HepG2 (cell line): ENCODE data around the gene PKMYT1. TPM values are rescaled to one million over a fixed set of nuclear protein-coding genes. Genes with fewer than 3 reads are reported as not detected.

Source experiments
- AHR ChIP-seq: IDR thresholded peaks from 2 replicates; pipeline ENCODE4 v1.6.1; 2018; ENCODE audit warnings: missing genetic modification reagents, missing compliant biosample characterization
- BHLHE40 ChIP-seq: IDR thresholded peaks from 2 replicates; pipeline ENCODE4 v1.6.1; 2011; ENCODE audit warnings: low read length, improper control_type of control experiment
- FOSL2 ChIP-seq: sonication (generic); formaldehyde crosslinking; IDR thresholded peaks from 2 replicates; pipeline ENCODE4 v1.4.0; 2020; ENCODE audit warnings: missing genetic modification reagents
- HNRNPLL ChIP-seq: fragments of 200-400 bp; formaldehyde crosslinking; IDR thresholded peaks from 2 replicates; pipeline ENCODE4 v1.6.1; 2017; ENCODE audit warnings: mild to moderate bottlenecking, low read depth, low read length; ENCODE audit not compliant: poor library complexity, severe bottlenecking
- MIER3 ChIP-seq: IDR thresholded peaks from 2 replicates; pipeline ENCODE4 v1.6.1; 2016; ENCODE audit warnings: missing compliant biosample characterization, borderline replicate concordance
- MLLT10 ChIP-seq: sonication (generic); formaldehyde crosslinking; IDR thresholded peaks from 2 replicates; pipeline ENCODE4 v1.4.0; 2020; ENCODE audit warnings: missing genetic modification reagents
- MTF2 ChIP-seq: sonication (generic); formaldehyde crosslinking; IDR thresholded peaks from 2 replicates; pipeline ENCODE4 v1.5.0; 2020; ENCODE audit warnings: missing genetic modification reagents, borderline replicate concordance
- SAP130 ChIP-seq: IDR thresholded peaks from 2 replicates; pipeline ENCODE4 v1.6.1; 2016; ENCODE audit warnings: low read depth
- THAP7 ChIP-seq: sonication (generic); formaldehyde crosslinking; IDR thresholded peaks from 2 replicates; pipeline ENCODE4 v1.8.1; 2023; ENCODE audit warnings: mild to moderate bottlenecking, missing genetic modification reagents
- ZFP36L2 ChIP-seq: sonication (generic); formaldehyde crosslinking; IDR thresholded peaks from 2 replicates; pipeline ENCODE4 v1.4.0; 2020; ENCODE audit warnings: missing genetic modification reagents
- ZGPAT ChIP-seq: IDR thresholded peaks from 2 replicates; pipeline ENCODE4 v1.6.1; 2016; ENCODE audit warnings: mild to moderate bottlenecking
- ZNF10 ChIP-seq: sonication (generic); formaldehyde crosslinking; IDR thresholded peaks from 2 replicates; pipeline ENCODE4 v1.4.0; 2020; ENCODE audit warnings: mild to moderate bottlenecking, low read depth, missing genetic modification reagents, borderline replicate concordance
- ZNF180 ChIP-seq: sonication (generic); formaldehyde crosslinking; IDR thresholded peaks from 2 replicates; pipeline ENCODE4 v1.4.0; 2020; ENCODE audit warnings: low read depth, missing genetic modification reagents, borderline replicate concordance
- ZNF292 ChIP-seq: sonication (generic); formaldehyde crosslinking; IDR thresholded peaks from 2 replicates; pipeline ENCODE4 v1.8.1; 2022; ENCODE audit warnings: mild to moderate bottlenecking, low read depth, missing genetic modification reagents, borderline replicate concordance
- ZNF609 ChIP-seq: sonication (generic); formaldehyde crosslinking; IDR thresholded peaks from 2 replicates; pipeline ENCODE4 v1.4.0; 2020; ENCODE audit warnings: mild to moderate bottlenecking, missing genetic modification reagents, borderline replicate concordance
- ZNF724P ChIP-seq: sonication (generic); formaldehyde crosslinking; IDR thresholded peaks from 2 replicates; pipeline ENCODE4 v1.8.0; 2022; ENCODE audit warnings: missing genetic modification reagents, borderline replicate concordance
- ZNF747 ChIP-seq: sonication (generic); formaldehyde crosslinking; IDR thresholded peaks from 2 replicates; pipeline ENCODE4 v1.8.1; 2023; ENCODE audit warnings: missing genetic modification reagents, mild to moderate bottlenecking, borderline replicate concordance
- ZNF777 ChIP-seq: sonication (generic); formaldehyde crosslinking; IDR thresholded peaks from 2 replicates; pipeline ENCODE4 v1.4.0; 2020; ENCODE audit warnings: missing genetic modification reagents
- polyA plus RNA-seq, 8 experiments: library from polyadenylated mRNA; depleted of rRNA in 3 of 8; stranded (reverse) in 7 of 8; unstranded in 1 of 8; fragments of >200 nt; fragmentation: Illumina TruSeq in 4 of 8; extraction: Trizol in 4 of 8; gene quantifications; 2 replicates each; pipeline versions ENCODE4 v1.2.1 to v1.2.3, GENCODE V29; 2011 to 2016; ENCODE audit warnings: low read depth in 4 of 8, missing spikeins in 1 of 8, mixed read lengths in 1 of 8; ENCODE audit not compliant: insufficient read depth in 1 of 8
- total RNA-seq, 5 experiments: library from RNA; depleted of rRNA; stranded (reverse); fragments of >200 nt; fragmentation: Illumina TruSeq; extraction: Trizol; gene quantifications; 2 replicates each; pipeline ENCODE4 v1.2.3, GENCODE V29; 2016; ENCODE audit warnings: low read depth in 1 of 5
- TF ChIP-seq, protein P1 (sequence below): sonication (generic); formaldehyde crosslinking; IDR thresholded peaks from 2 replicates; pipeline ENCODE4 v1.4.0; 2020; ENCODE audit warnings: missing genetic modification reagents
- TF ChIP-seq, protein P2 (sequence below): sonication (generic); formaldehyde crosslinking; IDR thresholded peaks from 2 replicates; pipeline ENCODE4 v1.4.0; 2020; ENCODE audit warnings: mild to moderate bottlenecking, missing genetic modification reagents

The PKMYT1 gene
- total and polyA plus RNA-seq, 2 of the 13 experiments (the other 11 are each of a cell fraction or from before 2014, with no cell fraction given), result 7.0 to 27.8 TPM

GRCh38 chr16:3027983-3028715 lies 47.9 kb upstream of the PKMYT1 start (continued):
- TF ChIP-seq ZNF609 (CRISPR knock-in tag) (peak; percentile 38; the same call in 1 of the 2 replicates), ZNF777 (CRISPR knock-in tag) (peak; percentile 49; the same call in 1 of the 2 replicates), ZNF724P (CRISPR knock-in tag) (peak; percentile 30; the same call in 1 of the 2 replicates), BHLHE40 (peak; percentile 61), ZNF747 (CRISPR knock-in tag) (no peak; the same call in 1 of the 2 replicates), MLLT10 (CRISPR knock-in tag) (no peak), FOSL2 (peak; percentile 51; the same call in 1 of the 2 replicates), ZNF10 (CRISPR knock-in tag) (no peak), MIER3 (CRISPR knock-in tag) (peak; percentile 26; the same call in 1 of the 2 replicates), MTF2 (CRISPR knock-in tag) (no peak), THAP7 (CRISPR knock-in tag) (0 out of 2 replicates have a peak, but pooled peaks have one; percentile 28), HNRNPLL (peak; percentile 55), SAP130 (CRISPR knock-in tag) (peak; percentile 78), ZGPAT (peak; percentile 56; the same call in 1 of the 2 replicates), ZFP36L2 (CRISPR knock-in tag) (no peak), ZNF180 (CRISPR knock-in tag) (no peak), ZNF292 (CRISPR knock-in tag) (0 out of 2 replicates have a peak, but pooled peaks have one; percentile 25), AHR (no peak)
- TF ChIP-seq, protein P1, sequence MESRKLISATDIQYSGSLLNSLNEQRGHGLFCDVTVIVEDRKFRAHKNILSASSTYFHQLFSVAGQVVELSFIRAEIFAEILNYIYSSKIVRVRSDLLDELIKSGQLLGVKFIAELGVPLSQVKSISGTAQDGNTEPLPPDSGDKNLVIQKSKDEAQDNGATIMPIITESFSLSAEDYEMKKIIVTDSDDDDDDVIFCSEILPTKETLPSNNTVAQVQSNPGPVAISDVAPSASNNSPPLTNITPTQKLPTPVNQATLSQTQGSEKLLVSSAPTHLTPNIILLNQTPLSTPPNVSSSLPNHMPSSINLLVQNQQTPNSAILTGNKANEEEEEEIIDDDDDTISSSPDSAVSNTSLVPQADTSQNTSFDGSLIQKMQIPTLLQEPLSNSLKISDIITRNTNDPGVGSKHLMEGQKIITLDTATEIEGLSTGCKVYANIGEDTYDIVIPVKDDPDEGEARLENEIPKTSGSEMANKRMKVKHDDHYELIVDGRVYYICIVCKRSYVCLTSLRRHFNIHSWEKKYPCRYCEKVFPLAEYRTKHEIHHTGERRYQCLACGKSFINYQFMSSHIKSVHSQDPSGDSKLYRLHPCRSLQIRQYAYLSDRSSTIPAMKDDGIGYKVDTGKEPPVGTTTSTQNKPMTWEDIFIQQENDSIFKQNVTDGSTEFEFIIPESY (CRISPR knock-in tag), result peak; percentile 36; the same call in 1 of the 2 replicates
- TF ChIP-seq, protein P2, sequence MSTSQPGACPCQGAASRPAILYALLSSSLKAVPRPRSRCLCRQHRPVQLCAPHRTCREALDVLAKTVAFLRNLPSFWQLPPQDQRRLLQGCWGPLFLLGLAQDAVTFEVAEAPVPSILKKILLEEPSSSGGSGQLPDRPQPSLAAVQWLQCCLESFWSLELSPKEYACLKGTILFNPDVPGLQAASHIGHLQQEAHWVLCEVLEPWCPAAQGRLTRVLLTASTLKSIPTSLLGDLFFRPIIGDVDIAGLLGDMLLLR (CRISPR knock-in tag), result no peak
